GM13977 (cell line): ENCODE data around the gene SLC44A1.

Experiments
- DNase-seq: peaks from one replicate; pipeline ENCODE4 v3.0.0; 2012; ENCODE audit warnings: low spot score
- CTCF ChIP-seq: IDR thresholded peaks from 2 replicates; pipeline ENCODE4 v1.5.1; 2012; ENCODE audit warnings: mild to moderate bottlenecking, control low read depth; ENCODE audit not compliant: insufficient read depth; ENCODE audit errors: extremely low read depth, missing control alignments
- in situ Hi-C: fragments of 300-500 bp; cut with MboI; formaldehyde crosslinking; loops from one replicate; pipeline ENCODE4 v1.12.0; 2022; ENCODE audit warnings: low sequenced_read_pairs, low pct_unique_long_range_greater_than_20kb, mixed read lengths, inconsistent platforms; ENCODE audit not compliant: unreplicated experiment

The SLC44A1 gene

GRCh38 chr9:105299190-105299854 is 54.9 kb downstream of the SLC44A1 start:
- no peak for TF ChIP-seq CTCF
- in situ Hi-C loops, result no loop called here
- no peak for DNase-seq

GRCh38 chr9:105302728-105303127 is 58.3 kb downstream of the SLC44A1 start:
- in situ Hi-C loops, result no loop called here
- DNase-seq, result no peak
- TF ChIP-seq CTCF, result no peak

- no peak for DNase-seq
- in situ Hi-C loops, result no loop called here
- no peak for TF ChIP-seq CTCF
Observed at GRCh38 chr9:105305856-105306255, 61.4 kb downstream of the SLC44A1 start.

- TF ChIP-seq CTCF, result no peak
- no peak for DNase-seq
- in situ Hi-C loops, result no loop called here
Observed at GRCh38 chr9:105306351-105307140, 62.1 kb downstream of the SLC44A1 start.

DNA sequence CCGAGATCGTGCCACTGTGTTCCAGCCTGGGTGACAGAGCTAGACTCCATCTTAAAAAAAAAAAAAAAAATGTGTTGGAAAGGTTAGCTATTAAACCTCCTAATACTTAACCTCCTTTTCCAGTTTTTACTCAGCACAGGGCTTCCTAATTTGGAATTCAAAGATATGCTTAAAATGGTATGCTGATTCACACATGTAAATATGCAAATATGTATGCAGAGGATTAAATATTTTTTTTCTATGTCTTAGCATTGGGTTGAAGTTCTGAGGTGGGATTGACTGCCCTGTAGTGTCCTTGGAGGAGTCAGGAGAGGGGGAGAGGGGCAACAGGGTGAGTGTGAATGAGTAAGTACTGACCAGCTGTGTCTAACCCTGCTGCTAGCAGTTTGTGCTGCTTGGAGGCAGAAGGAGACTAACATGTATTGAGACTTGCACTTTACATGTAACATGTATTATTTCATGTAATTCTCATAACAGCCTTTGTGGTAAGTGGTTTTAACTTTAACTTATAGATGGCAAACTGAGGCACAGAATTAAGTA is 63.2 kb downstream of the SLC44A1 start:
- DNase-seq, result no peak
- in situ Hi-C loops, result no loop called here
- TF ChIP-seq CTCF, result no peak

DNA sequence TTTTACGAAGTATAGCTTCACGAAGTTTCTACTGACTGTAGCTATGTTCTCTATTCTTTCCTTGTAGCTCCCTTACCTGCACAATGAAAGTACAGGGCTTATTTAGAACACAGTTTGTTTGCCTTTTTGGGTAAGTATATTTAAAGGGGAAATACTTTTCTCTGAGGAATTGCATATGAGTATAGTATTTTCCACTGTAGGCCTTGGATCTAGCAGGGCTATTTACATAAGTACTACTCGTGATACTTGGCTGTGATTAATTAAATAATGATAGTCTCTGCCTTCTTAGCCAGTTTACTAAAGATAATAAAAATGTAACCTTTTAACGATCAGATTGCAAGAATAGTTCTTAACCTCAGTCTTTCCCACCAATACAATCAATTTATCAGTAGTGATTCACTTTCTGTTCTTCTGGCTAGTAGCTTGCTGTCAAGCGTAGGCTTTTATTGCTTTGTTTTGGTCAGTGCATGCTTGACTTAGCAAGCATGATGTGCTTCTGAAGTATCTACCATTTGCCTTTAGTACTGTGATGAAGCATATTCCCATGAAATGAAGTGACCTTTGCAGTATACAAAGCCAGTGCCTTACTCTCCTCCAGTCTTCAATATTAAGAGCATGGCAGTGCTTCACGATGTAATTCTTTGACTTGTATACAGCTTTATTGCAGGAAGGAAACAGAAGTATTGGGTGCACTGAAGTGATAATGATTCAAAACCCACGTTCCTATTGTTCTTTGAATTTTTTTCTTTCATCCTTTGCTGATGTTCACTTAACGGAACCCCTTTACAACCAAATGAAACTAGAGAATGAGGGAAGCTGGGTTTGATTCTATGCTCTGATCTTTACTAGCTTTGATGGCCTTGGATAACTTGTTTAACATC is 64.2 kb downstream of the SLC44A1 start:
- in situ Hi-C loops, result no loop called here
- TF ChIP-seq CTCF, result no peak
- DNase-seq, result no peak
